K562 (cell line): ENCODE data around the gene TRMT1. TPM values are rescaled to one million over a fixed set of nuclear protein-coding genes. Genes with fewer than 3 reads are reported as not detected.

Experiments
- ARID1B ChIP-seq: fragments of 450-650 bp; IDR thresholded peaks from 2 replicates; pipeline ENCODE4 v1.6.1; 2016; ENCODE audit warnings: antibody characterized with exemption, mild to moderate bottlenecking, inconsistent platforms
- EP400 ChIP-seq: fragments of 450-650 bp; IDR thresholded peaks from 2 replicates; pipeline ENCODE4 v1.6.1; 2017; ENCODE audit warnings: antibody characterized with exemption, mild to moderate bottlenecking, moderate library complexity
- FOXA1 ChIP-seq: fragments of 450-650 bp; IDR thresholded peaks from 2 replicates; pipeline ENCODE4 v1.6.1; 2016; ENCODE audit warnings: mild to moderate bottlenecking, borderline replicate concordance
- JUND ChIP-seq, 2 experiments: IDR thresholded peaks; 2 replicates in 1 of 2; 3 replicates in 1 of 2; pipeline ENCODE4 v1.6.1; 2011; ENCODE audit warnings: borderline replicate concordance in 2 of 2, low read depth in 2 of 2, low read length in 2 of 2, improper control_type of control experiment in 1 of 2, missing biosample characterization in 1 of 2, missing genetic modification characterization in 1 of 2, missing genetic modification reagents in 1 of 2
- KAT2B ChIP-seq: IDR thresholded peaks from one replicate; pipeline ENCODE4 v1.6.1; 2012; ENCODE audit warnings: low read depth, mild to moderate bottlenecking, control low read depth, inconsistent platforms, low read length, moderate library complexity
- MCM3 ChIP-seq: fragments of 450-650 bp; IDR thresholded peaks from 2 replicates; pipeline ENCODE4 v1.6.1; 2016
- POLR3G ChIP-seq: IDR thresholded peaks from 2 replicates; pipeline ENCODE4 v1.6.1; 2011; ENCODE audit not compliant: insufficient read length, insufficient replicate concordance; ENCODE audit errors: extremely low read depth
- PRPF4 ChIP-seq: fragments of 200-400 bp; formaldehyde crosslinking; IDR thresholded peaks from one replicate; pipeline ENCODE4 v1.6.1; 2017; ENCODE audit warnings: low read length, low read depth, mild to moderate bottlenecking; ENCODE audit not compliant: insufficient read depth, poor library complexity, severe bottlenecking
- RBBP5 ChIP-seq: fragments of 200-600 bp; sonication (generic); IDR thresholded peaks from 2 replicates; pipeline ENCODE4 v1.6.1; 2012; ENCODE audit warnings: borderline replicate concordance, mild to moderate bottlenecking, low read length, control low read depth, inconsistent platforms; ENCODE audit not compliant: insufficient read depth, poor library complexity, severe bottlenecking
- TBP ChIP-seq: optimal IDR thresholded peaks from 2 replicates; pipeline ENCODE3; 2011; ENCODE audit warnings: low read depth, low read length, improper control_type of control experiment
- WHSC1 ChIP-seq: IDR thresholded peaks from one replicate; pipeline ENCODE4 v1.6.1; 2012; ENCODE audit warnings: low read length, control low read depth, inconsistent platforms
- ZNF143 ChIP-seq: sonication (generic); formaldehyde crosslinking; IDR thresholded peaks from 2 replicates; pipeline ENCODE4 v1.9.0; 2022; ENCODE audit warnings: mild to moderate bottlenecking, missing genetic modification reagents
- ZNF253 ChIP-seq: fragments of 250-450 bp; sonication (Bioruptor Pico); conservative IDR thresholded peaks from 2 replicates; pipeline ENCODE4 v1.6.1; 2021; ENCODE audit warnings: mild to moderate bottlenecking
- ZNF282 ChIP-seq: sonication (generic); formaldehyde crosslinking; IDR thresholded peaks from 2 replicates; pipeline ENCODE4 v1.8.1; 2023; ENCODE audit warnings: missing genetic modification reagents
- ZZZ3 ChIP-seq: fragments of 450-650 bp; IDR thresholded peaks from 2 replicates; pipeline ENCODE4 v1.6.1; 2016; ENCODE audit warnings: antibody characterized with exemption, mild to moderate bottlenecking, moderate library complexity
- polyA plus RNA-seq, 8 experiments: library from polyadenylated mRNA; depleted of rRNA in 4 of 8; stranded (reverse) in 5 of 8; unstranded in 3 of 8; fragments of >200 nt; fragmentation: Nextera tagmentation in 2 of 8; fragmentation: Illumina TruSeq in 1 of 8; extraction: Ambion mirVana in 2 of 8; extraction: Trizol in 1 of 8; gene quantifications; 2 replicates each; pipeline versions ENCODE4 v1.2.1 to v1.2.3, GENCODE V29; 2011 to 2014; ENCODE audit warnings: inconsistent platforms in 1 of 8, missing spikeins in 1 of 8
- total RNA-seq, 7 experiments: library from RNA; depleted of rRNA in 6 of 7; stranded (reverse); fragments of >200 nt in 6 of 7; fragmentation: Illumina TruSeq in 2 of 7; extraction: Trizol in 2 of 7; gene quantifications; 2 replicates each; pipeline versions ENCODE4 v1.2.1 to v1.2.3, GENCODE V29; 2011 to 2021; ENCODE audit warnings: low replicate concordance in 1 of 7
- TF ChIP-seq, protein P1 (sequence below): sonication (generic); formaldehyde crosslinking; IDR thresholded peaks from 2 replicates; pipeline ENCODE4 v1.5.0; 2020; ENCODE audit warnings: missing genetic modification reagents
- TF ChIP-seq, protein P2 (sequence below): fragments of 450-650 bp; IDR thresholded peaks from 2 replicates; pipeline ENCODE4 v1.6.1; 2016; ENCODE audit warnings: borderline replicate concordance
- TF ChIP-seq, protein P3 (sequence below): IDR thresholded peaks from 2 replicates; pipeline ENCODE4 v1.6.1; 2012; ENCODE audit warnings: low read depth, low read length, improper control_type of control experiment, borderline replicate concordance
- TF ChIP-seq, protein P4 (sequence below): fragments of 450-650 bp; IDR thresholded peaks from 2 replicates; pipeline ENCODE4 v1.6.1; 2016; ENCODE audit warnings: mild to moderate bottlenecking

TRMT1 gene
- total and polyA plus RNA-seq, 9 of the 15 experiments (the other 6 are each of a cell fraction or from before 2014, with no cell fraction given) = 5.8 to 158 (median 54.3) TPM

DNA sequence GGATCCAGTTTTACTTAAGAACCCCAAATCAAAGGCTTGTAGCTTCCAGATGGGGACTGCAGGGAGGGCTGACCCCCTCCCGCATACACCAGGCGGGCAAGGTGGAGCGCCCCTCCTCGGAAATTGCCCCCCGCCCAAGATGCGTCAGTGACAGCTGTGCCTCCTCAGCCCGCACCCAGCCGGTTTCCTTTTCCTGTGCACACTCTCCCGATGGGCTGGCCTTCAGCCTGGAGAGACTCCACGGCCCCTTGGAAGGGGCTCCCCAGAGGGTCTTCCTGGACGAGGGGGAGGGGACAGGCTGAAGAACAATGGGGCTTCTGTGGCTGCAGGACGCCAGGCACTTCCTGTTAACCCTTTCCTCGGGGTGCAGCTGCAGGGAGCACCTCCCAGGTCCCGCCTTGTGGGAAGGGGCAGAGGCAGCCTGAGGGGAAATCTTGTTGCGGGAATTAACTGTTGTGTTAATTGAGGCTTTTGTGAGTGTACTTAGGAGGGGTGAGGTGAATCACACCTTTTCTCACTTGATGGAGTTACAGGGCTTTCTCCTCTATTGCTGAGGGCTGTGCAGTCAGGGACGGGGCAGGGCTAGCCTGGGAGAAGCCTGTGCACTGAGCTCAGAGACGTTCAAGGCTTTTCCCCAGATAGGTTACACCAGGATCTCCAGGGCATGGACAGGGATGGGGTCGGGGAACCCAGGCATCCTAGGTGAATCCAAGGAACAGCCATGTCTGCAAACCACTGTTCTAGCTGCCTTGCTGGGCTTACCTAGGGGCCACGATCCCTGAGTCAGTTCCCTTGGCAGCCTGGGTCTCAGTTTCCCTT, 48.0 kb upstream of the TRMT1 start (continued):
- TF ChIP-seq JUND (IDR thresholded peaks at IDR 0.05; ENCODE audit: borderline replicate concordance, low read depth, low read length) (no peak), JUND (tag; IDR thresholded peaks at IDR 0.05; ENCODE audit: borderline replicate concordance, low read depth, low read length) (no peak; the same call in 2 of the 3 replicates), ZNF143 (CRISPR knock-in tag) (no peak), ZNF282 (CRISPR knock-in tag) (no peak), FOXA1 (no peak), PRPF4 (no peak), POLR3G (no peak), MCM3 (no peak), ZNF253 (no peak), EP400 (no peak), WHSC1 (no peak), ARID1B (no peak; the same call in 1 of the 2 replicates), TBP (no peak), KAT2B (no peak), RBBP5 (no peak), ZZZ3 (no peak)
- TF ChIP-seq, protein P1, sequence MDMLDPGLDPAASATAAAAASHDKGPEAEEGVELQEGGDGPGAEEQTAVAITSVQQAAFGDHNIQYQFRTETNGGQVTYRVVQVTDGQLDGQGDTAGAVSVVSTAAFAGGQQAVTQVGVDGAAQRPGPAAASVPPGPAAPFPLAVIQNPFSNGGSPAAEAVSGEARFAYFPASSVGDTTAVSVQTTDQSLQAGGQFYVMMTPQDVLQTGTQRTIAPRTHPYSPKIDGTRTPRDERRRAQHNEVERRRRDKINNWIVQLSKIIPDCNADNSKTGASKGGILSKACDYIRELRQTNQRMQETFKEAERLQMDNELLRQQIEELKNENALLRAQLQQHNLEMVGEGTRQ = no peak
- TF ChIP-seq, protein P2, sequence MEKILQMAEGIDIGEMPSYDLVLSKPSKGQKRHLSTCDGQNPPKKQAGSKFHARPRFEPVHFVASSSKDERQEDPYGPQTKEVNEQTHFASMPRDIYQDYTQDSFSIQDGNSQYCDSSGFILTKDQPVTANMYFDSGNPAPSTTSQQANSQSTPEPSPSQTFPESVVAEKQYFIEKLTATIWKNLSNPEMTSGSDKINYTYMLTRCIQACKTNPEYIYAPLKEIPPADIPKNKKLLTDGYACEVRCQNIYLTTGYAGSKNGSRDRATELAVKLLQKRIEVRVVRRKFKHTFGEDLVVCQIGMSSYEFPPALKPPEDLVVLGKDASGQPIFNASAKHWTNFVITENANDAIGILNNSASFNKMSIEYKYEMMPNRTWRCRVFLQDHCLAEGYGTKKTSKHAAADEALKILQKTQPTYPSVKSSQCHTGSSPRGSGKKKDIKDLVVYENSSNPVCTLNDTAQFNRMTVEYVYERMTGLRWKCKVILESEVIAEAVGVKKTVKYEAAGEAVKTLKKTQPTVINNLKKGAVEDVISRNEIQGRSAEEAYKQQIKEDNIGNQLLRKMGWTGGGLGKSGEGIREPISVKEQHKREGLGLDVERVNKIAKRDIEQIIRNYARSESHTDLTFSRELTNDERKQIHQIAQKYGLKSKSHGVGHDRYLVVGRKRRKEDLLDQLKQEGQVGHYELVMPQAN = no peak
- TF ChIP-seq, protein P3, sequence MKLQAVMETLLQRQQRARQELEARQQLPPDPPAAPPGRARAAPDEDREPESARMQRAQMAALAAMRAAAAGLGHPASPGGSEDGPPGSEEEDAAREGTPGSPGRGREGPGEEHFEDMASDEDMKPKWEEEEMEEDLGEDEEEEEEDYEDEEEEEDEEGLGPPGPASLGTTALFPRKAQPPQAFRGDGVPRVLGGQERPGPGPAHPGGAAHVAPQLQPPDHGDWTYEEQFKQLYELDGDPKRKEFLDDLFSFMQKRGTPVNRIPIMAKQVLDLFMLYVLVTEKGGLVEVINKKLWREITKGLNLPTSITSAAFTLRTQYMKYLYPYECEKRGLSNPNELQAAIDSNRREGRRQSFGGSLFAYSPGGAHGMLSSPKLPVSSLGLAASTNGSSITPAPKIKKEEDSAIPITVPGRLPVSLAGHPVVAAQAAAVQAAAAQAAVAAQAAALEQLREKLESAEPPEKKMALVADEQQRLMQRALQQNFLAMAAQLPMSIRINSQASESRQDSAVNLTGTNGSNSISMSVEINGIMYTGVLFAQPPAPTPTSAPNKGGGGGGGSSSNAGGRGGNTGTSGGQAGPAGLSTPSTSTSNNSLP = no peak
- TF ChIP-seq, protein P4, sequence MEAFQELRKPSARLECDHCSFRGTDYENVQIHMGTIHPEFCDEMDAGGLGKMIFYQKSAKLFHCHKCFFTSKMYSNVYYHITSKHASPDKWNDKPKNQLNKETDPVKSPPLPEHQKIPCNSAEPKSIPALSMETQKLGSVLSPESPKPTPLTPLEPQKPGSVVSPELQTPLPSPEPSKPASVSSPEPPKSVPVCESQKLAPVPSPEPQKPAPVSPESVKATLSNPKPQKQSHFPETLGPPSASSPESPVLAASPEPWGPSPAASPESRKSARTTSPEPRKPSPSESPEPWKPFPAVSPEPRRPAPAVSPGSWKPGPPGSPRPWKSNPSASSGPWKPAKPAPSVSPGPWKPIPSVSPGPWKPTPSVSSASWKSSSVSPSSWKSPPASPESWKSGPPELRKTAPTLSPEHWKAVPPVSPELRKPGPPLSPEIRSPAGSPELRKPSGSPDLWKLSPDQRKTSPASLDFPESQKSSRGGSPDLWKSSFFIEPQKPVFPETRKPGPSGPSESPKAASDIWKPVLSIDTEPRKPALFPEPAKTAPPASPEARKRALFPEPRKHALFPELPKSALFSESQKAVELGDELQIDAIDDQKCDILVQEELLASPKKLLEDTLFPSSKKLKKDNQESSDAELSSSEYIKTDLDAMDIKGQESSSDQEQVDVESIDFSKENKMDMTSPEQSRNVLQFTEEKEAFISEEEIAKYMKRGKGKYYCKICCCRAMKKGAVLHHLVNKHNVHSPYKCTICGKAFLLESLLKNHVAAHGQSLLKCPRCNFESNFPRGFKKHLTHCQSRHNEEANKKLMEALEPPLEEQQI = no peak
